Esophagus muscularis mucosa (tissue), 4 donors: Measurements from ENCODE around the gene ATAD2B. TPM values are rescaled to one million over a fixed set of nuclear protein-coding genes. Genes with fewer than 3 reads are reported as not detected.

ENCODE experiments used
- DNase-seq: peaks from one replicate; pipeline ENCODE4 v3.0.0-alpha.2; 2017; ENCODE audit errors: extremely low spot score
- H3K27ac ChIP-seq, 4 donors: fragments of 200-600 bp; sonication (generic); replicated peaks in 1 of 4; 1 replicate in 3 of 4; 2 replicates in 1 of 4; pipeline ENCODE4 v1.5.1; 2016 to 2019; ENCODE audit warnings: mild to moderate bottlenecking in 1 of 4
- H3K27me3 ChIP-seq, 4 donors: fragments of 200-600 bp; sonication (generic); one replicate each; pipeline versions ENCODE4 v1.5.1 to v1.6.0; 2016 to 2019
- H3K36me3 ChIP-seq, 4 donors: fragments of 200-600 bp; sonication (generic); one replicate each; pipeline ENCODE4 v1.5.1; 2016 to 2019
- H3K4me1 ChIP-seq, 4 donors: fragments of 200-600 bp; sonication (generic); one replicate each; pipeline ENCODE4 v1.5.1; 2016 to 2019
- H3K4me3 ChIP-seq, 4 donors: fragments of 200-600 bp; sonication (generic); 1 replicate in 2 of 4; 2 replicates in 2 of 4; pipeline ENCODE4 v1.5.1; 2016 to 2019; ENCODE audit warnings: mild to moderate bottlenecking in 4 of 4, moderate library complexity in 1 of 4
- H3K9me3 ChIP-seq, 4 donors: fragments of 200-600 bp; sonication (generic); 1 replicate in 3 of 4; 2 replicates in 1 of 4; pipeline ENCODE4 v1.5.1; 2016 to 2019
- EP300 ChIP-seq: sonication (generic); formaldehyde crosslinking; IDR thresholded peaks from one replicate; pipeline ENCODE4 v1.6.1; 2017; ENCODE audit warnings: antibody characterized with exemption
- POLR2A ChIP-seq: fragments of 450-650 bp; IDR thresholded peaks from one replicate; pipeline ENCODE4 v1.6.1; 2017; ENCODE audit warnings: antibody characterized with exemption, moderate library complexity, mild to moderate bottlenecking, low read depth
- POLR2AphosphoS5 ChIP-seq, 2 donors: sonication (generic); formaldehyde crosslinking; IDR thresholded peaks; one replicate each; pipeline ENCODE4 v1.6.1; 2017; ENCODE audit warnings: antibody characterized with exemption in 2 of 2
- WGBS: methylation state at CpG from one replicate; pipeline ENCODE4 v1.1.5; 2018; 5-methylcytosine and 5-hydroxymethylcytosine counted together
- intact Hi-C: fragments of 100-400 bp; cut with DNase I; formaldehyde crosslinking; loops from one replicate; pipeline ENCODE4 v1.15.1; 2023
- total RNA-seq, 4 donors: library from RNA; depleted of rRNA; stranded (reverse); fragments of >200 nt; gene quantifications; one replicate each; pipeline versions ENCODE4 v1.1.0 to v1.2.1, GENCODE V29; 2016
- TF ChIP-seq, protein P1 (sequence below), 3 experiments: fragments of 200-600 bp in 2 of 3; fragments of 450-650 bp in 1 of 3; sonication (generic) in 2 of 3; IDR thresholded peaks; one replicate each; pipeline ENCODE4 v1.5.1; 2017 to 2019; ENCODE audit warnings: antibody characterized with exemption in 3 of 3, mild to moderate bottlenecking in 2 of 3, moderate library complexity in 1 of 3

The ATAD2B gene
- total RNA-seq, 4 donors from 2014 or later = 8.0 to 17.4 (median 13.5) TPM

DNA sequence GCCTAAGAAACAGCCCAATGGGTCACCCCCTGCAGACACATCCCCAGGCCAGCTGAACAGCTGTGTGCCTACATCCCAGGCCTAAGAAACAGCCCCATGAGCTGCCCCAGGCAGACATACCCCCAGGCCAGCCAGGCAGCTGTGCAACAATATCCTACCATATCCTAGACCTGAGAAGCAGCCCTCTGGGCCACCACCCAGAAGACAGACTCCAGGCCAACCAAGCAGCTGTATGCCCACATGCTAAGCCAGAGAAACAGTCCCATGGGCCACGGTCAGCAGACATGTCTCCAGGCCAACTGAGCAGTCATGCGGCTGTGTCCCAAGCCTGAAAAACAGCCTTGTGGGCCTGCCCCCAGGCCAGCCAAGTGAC lies 205.5 kb downstream of the ATAD2B start:
- TF ChIP-seq POLR2AphosphoS5 (IDR thresholded peaks at IDR 0.05) (no peak), POLR2A (no peak), EP300 (no peak)
- TF ChIP-seq, protein P1, sequence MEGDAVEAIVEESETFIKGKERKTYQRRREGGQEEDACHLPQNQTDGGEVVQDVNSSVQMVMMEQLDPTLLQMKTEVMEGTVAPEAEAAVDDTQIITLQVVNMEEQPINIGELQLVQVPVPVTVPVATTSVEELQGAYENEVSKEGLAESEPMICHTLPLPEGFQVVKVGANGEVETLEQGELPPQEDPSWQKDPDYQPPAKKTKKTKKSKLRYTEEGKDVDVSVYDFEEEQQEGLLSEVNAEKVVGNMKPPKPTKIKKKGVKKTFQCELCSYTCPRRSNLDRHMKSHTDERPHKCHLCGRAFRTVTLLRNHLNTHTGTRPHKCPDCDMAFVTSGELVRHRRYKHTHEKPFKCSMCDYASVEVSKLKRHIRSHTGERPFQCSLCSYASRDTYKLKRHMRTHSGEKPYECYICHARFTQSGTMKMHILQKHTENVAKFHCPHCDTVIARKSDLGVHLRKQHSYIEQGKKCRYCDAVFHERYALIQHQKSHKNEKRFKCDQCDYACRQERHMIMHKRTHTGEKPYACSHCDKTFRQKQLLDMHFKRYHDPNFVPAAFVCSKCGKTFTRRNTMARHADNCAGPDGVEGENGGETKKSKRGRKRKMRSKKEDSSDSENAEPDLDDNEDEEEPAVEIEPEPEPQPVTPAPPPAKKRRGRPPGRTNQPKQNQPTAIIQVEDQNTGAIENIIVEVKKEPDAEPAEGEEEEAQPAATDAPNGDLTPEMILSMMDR (IDR thresholded peaks at IDR 0.05) = no peak
- peaks cover 0 to 12% (median 0%) of the 10 kb centered on the region in 4 donors for H3K9me3 ChIP-seq
- H3K4me1 ChIP-seq = peaks cover 0 to 23% (median 8%) of the 10 kb centered on the region in 4 donors
- H3K27me3 ChIP-seq = no peaks in the 10 kb centered on the region
- H3K27ac ChIP-seq = no peak overlapping the region
- 90% methylated on average over 2 of the region's 2 CpGs for WGBS
- peaks cover 0 to 10% (median 0%) of the 10 kb centered on the region in 4 donors for H3K36me3 ChIP-seq
- no peak for DNase-seq
- no peak overlapping the region for H3K4me3 ChIP-seq
- intact Hi-C loops = no loop called here

DNA sequence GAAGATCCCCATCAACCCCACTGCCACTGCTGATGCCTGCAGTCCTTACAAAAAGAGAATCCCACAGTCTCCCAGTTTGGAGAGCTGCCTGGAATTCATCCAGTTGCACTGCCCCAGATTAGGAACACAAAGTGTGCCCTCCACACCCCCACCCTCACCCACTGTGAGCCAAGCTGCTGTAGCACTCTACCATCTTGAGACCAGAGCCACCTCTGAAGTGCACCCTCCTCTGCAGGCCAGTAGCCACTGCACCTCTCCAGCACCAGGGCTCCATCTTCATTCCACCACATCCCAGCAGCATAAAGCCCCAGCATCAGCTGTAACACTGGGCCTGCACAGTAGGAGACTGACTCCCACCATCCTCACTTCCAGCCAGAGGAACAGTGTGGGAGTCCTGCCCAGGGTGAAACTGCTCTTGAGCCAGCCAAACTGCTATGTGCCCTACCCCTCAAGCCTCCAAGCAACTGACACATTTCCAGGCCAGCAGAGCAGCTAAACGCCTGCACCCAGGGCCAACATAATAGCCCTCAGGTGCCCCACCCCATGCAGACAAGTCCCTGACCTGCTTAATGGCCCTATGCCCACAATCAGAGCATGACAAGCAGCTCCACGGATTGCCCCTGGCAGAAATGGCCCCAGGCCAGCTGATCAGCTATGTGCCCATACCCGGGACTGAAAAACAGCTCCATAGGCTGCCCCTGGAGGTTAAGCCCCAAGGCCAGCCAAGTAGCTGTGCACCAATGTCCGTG lies 206.0 kb downstream of the ATAD2B start:
- peaks cover 0 to 4% (median 0%) of the 10 kb centered on the region in 4 donors for H3K36me3 ChIP-seq
- peaks cover 0 to 23% (median 8%) of the 10 kb centered on the region in 4 donors for H3K4me1 ChIP-seq
- intact Hi-C loops = no loop called here
- H3K4me3 ChIP-seq = no peak overlapping the region
- no peak overlapping the region for H3K27ac ChIP-seq
- H3K27me3 ChIP-seq = no peaks in the 10 kb centered on the region
- peaks cover 0 to 12% (median 0%) of the 10 kb centered on the region in 4 donors for H3K9me3 ChIP-seq
- 86% methylated on average over 1 of the region's 4 CpGs for WGBS
- TF ChIP-seq, protein P1 (IDR thresholded peaks at IDR 0.05) = no peak
- no peak for TF ChIP-seq POLR2A
- TF ChIP-seq POLR2AphosphoS5 (IDR thresholded peaks at IDR 0.05) = no peak
- DNase-seq = no peak

DNA sequence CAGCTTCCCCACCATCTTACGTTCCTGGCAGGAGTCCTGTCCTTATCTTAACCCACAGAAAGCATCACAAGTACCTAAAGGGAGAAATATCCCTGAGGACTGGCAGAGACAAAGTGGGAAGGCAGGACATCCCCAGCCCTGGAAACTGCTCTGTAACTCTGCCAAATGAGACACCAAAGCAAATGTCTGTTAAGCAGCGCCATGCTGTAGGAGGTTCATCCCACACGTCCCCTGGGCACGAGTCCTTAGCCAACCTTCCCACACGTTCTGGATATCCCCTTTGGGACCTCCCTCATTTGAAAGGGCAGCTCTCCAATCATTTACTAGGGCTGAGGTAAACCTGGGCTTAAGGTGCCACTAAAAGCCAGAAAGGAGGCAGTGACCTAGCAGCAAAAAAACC lies 207.2 kb downstream of the ATAD2B start:
- no peaks in the 10 kb centered on the region for H3K27me3 ChIP-seq
- H3K4me1 ChIP-seq = peaks cover 0 to 23% (median 8%) of the 10 kb centered on the region in 4 donors
- H3K4me3 ChIP-seq = no peak overlapping the region
- intact Hi-C loops = no loop called here
- no peak for DNase-seq
- 60% methylated on average over 5 of the region's 5 CpGs for WGBS
- H3K9me3 ChIP-seq = peaks cover 0 to 12% (median 0%) of the 10 kb centered on the region in 4 donors
- H3K36me3 ChIP-seq = no peaks in the 10 kb centered on the region
- TF ChIP-seq EP300 = no peak
- TF ChIP-seq, protein P1 (IDR thresholded peaks at IDR 0.05) = no peak
- TF ChIP-seq POLR2AphosphoS5 (IDR thresholded peaks at IDR 0.05) = no peak
- no peak for TF ChIP-seq POLR2A
- H3K27ac ChIP-seq = no peak overlapping the region

GRCh38 chr2:23718931-23719700 lies 207.8 kb downstream of the ATAD2B start:
- no peak for DNase-seq
- WGBS = 79% methylated on average over 4 of the region's 4 CpGs
- intact Hi-C loops = no loop called here
- H3K36me3 ChIP-seq = no peaks in the 10 kb centered on the region
- H3K4me1 ChIP-seq = peaks cover 0 to 23% (median 8%) of the 10 kb centered on the region in 4 donors
- no peak for TF ChIP-seq EP300
- no peak for TF ChIP-seq POLR2A
- TF ChIP-seq POLR2AphosphoS5 (IDR thresholded peaks at IDR 0.05) = no peak
- TF ChIP-seq, protein P1 (IDR thresholded peaks at IDR 0.05) = no peak
- no peak overlapping the region for H3K27ac ChIP-seq
- H3K4me3 ChIP-seq = no peak overlapping the region
- no peaks in the 10 kb centered on the region for H3K27me3 ChIP-seq
- peaks cover 0 to 12% (median 0%) of the 10 kb centered on the region in 4 donors for H3K9me3 ChIP-seq
